Posterior vena cava (tissue), 2 donors: ENCODE results near the gene SALL4. TPM values are rescaled to one million over a fixed set of nuclear protein-coding genes. Genes with fewer than 3 reads are reported as not detected.
A peak's percentile ranks its signal among the peaks of the same experiment; 100 is the strongest.
"Not testable (repeated sequence)": the region's sequence is repeated elsewhere in the genome, so short reads cannot be mapped to it uniquely, and the experiment has no call there.

Experiments
- DNase-seq: peaks from one replicate; pipeline ENCODE4 v3.0.0-alpha.2; 2020; ENCODE audit warnings: low spot score
- intact Hi-C, 2 donors: fragments of 100-400 bp; cut with DNase I; formaldehyde crosslinking; loops; one replicate each; pipeline versions ENCODE4 v1.14.1 to v1.14.2; 2022 to 2023
- total RNA-seq, 2 donors: library from RNA; stranded (reverse); fragmentation: NEBNext Ultra II Directional; extraction: Animal tissue kit (Norgen Biotek cat#: 25700); gene quantifications; one replicate each; pipeline ENCODE4 v1.2.1, GENCODE V29; 2021
- donor health status: DM: yes; HTN: yes; CAD: no.
- donor health status: DM: yes; HTN: yes; CAD: no.

SALL4 gene
- total RNA-seq, 2 donors from 2014 or later = 0.19 TPM; not detected in 1

DNA sequence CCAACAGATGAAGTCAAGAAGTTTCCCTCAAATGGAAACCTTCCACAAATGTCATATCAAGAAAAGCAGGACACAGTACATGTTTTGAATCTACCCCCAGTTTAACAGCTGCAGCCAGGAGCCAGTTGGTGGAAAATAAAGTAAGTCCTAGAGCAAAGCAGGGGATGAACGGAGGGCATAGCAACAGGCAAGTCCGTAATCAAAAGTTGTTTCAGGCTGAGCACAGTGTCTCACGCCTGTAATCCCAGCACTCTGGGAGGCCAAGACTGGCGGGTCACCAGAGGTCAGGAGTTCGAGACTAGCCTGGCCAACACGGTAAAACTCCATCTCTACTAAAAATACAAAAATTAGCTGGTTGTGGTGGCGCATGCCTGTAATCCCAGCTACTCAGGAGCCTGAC, 2.4 kb upstream of the SALL4 start:
- DNase-seq = no peak
- intact Hi-C loops = no loop called here

DNA sequence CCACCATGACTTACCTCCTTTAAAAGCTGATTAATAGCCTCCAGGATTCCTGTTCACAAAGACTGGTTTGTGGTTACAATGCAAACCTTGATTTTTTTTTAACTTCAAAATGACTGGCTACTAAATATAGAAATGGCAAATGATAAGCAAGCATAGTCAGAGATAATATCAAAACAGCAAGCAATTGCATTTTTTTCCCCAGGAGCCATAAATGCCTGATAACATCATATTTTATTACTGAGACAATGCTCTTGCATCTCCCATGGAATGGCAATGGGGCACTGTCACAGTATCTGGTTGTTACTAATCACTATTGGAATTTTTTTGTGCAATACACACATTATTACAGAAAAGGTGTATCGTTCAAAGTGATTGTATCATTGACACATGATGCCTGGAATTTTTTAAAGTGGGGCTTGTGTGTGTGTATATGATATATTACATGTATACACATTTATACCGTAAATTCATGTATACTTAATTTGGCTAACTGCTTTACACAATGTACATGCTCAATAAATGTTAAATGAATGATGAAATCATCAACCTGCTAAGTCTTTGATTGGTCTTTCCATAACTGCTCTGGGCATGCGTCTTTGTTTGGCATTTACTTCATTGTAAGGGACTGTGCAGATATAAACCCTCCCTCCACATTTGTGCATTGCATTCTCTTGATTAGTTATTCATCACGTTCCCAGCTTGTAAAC, 980 bp upstream of the SALL4 start:
- DNase-seq = no peak
- intact Hi-C loops = no loop called here

DNA sequence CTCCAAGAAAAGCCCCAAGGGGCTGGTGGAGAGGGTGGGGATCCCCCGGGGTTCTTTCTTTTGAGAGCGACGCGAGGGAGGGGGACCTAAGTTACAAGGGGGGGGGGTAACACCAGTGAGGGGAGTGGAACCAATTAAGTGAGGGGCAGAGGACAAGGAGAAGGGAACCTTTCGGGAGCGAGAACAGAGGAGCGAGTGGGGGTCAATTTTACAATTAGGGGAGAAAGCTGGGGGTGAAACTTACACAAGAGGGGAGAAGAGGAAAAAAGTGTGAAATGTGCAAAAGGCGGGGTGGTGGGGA, 548 bp downstream of the SALL4 start:
- no peak for DNase-seq
- intact Hi-C loops = no loop called here

DNA sequence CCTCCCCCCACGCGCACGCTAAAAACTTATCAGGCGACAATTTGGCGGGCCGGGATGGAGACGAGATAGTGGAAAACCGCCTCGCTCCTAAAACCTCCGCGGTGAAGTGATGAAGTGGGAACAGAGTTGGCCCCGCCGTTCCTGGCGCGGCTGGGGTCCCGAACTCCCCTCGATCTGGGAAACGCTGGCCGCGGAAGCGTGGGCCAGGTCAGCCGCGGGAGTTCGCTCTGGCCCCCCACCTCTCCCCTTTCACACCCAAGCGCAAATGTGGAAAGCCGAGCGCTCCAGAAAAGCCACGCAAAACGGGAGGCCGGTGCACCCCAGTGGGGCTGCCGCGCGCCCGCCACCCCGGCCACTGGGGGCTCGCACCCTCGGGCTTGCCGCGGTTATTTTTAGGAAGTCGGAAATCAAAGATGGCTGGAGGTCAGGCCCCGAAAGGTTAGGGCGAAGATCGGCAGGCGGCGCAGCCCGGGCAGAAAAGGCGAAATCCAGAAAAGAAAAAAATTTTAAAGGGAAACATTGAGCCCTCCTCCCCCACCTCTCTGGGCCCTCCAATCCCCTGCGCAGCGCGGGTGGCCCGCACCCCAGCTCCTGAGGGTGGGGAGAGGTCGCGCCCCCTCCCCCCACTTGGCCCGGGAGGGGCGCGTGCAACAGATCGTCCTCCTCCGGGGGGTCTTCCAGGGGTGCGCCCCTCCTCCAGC, 1.0 kb downstream of the SALL4 start:
- intact Hi-C loops = no loop called here
- no peak for DNase-seq

DNA sequence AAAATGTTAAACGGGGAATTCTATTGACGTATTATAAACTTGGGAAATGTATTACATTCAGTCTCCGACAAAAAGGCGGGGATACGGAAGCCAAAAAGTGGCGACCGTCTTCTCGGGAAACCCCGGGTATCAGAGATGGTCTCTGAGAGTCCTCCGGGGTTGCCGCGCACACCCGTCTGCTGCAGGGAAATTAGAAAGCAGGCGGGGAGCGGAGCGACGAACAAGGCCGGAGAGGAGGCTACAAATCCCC, 1.5 kb downstream of the SALL4 start:
- DNase-seq = no peak
- intact Hi-C loops = no loop called here

DNA sequence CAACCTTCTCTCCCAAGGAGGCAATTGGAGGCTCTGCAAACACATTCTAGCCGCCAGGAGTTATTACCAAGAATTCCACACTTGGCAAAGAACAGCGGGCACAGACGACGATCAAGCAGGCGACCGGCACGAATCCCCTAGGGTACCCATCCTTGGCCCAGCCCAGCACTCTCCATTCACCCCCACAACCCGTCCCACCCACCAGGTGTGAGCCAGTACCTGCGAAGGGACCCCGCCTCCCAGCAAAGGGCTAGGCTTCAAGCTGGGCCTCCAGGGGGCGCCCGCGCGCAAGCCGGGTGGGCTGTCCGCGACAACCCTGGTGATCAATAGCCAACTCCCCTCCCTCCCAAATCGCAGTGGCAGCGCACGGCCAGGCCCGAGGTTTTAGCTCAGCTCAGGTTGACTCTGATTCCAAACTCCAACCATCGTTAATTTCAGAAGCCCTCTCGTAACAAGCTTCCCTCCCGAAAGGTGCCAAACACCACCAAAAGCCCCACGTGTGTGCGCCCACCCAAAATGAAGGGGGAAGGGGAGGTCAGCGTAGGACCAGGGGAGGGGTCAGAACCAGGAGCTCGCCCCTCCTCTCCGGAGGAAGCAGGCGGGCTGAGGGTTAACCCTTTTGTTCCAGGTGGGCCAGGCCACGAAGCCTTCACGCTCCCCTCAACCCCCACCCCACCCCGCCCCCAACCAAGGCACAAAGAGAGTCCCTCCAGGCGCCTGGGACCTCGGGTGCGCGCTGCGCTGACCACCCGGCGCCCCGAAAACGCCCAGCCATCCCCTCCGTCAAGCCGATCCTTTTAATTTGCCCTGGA, 2.1 kb downstream of the SALL4 start:
- no peak for DNase-seq
- intact Hi-C loops = no loop called here

DNA sequence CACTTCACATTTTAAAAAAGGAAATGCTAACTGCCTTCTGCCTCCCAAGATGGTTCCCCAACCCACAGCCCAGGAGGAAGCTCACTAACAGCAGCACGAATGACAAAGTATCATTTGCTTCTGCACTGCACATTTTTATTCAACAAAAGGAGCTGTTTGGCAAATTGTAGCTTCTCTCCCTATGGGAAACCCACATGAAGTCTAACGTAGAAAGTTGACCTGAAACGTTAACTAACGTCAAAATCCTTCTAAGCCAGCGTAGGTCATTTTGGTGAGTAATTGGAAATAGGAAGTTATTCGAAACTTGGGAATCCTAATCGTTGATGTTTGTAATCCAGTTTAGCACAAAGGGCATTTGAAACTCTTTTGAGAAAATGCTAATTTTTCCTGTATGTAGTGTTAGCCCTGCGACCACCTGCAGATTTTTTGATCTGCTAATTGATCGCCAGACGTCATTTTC, 2.9 kb downstream of the SALL4 start:
- intact Hi-C loops = no loop called here
- no peak for DNase-seq

DNA sequence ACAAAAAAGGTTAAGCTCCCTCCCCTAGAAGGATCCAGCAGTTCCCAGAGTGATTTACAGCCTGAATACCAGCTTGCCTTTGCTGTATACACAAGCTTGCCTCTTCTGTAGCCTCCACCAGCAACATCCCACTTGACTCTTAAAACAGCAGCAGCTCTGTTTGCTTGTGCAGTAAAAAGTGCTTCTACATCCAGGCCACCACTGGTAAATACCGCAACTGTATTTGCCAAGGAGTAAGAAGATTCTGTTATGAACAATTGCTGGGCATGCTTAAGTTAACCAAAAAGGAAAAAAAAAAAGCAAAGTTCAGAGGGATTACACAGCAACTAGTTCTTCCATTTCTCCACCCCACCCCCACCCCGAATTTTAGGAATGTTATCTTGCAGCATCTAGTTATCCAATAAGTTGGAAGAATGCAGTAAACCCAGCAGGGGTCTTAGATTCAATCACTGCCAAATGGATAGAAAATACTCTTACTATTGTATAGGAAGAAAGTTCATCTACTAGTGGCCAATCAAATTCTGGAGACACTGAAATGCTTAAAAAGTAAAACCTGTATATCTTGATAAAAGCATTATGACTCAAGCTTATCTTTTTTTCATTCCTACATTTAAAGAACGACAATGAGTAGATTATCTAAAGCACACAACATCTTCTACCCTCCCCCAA, 4.8 kb downstream of the SALL4 start:
- no peak for DNase-seq
- intact Hi-C loops = no loop called here

DNA sequence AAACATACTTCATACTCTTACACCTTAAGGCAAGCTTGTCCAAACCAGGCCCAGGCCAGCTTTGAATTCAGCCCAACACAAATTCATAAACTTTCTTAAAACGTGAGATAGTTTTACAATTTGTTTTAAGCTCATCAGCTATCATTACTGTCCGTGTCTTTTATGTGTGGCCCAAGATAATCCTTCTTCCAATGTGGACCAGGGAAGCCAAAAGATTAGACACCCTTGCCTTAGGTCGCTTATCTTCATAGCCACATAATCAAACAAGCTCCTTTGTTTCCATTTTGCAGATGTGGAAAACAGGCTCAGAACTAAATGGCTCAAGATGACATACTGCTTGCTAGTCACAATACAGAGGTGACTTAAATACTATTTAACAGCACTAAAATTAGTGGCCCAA, 6.0 kb downstream of the SALL4 start:
- intact Hi-C loops = no loop called here
- DNase-seq = no peak

DNA sequence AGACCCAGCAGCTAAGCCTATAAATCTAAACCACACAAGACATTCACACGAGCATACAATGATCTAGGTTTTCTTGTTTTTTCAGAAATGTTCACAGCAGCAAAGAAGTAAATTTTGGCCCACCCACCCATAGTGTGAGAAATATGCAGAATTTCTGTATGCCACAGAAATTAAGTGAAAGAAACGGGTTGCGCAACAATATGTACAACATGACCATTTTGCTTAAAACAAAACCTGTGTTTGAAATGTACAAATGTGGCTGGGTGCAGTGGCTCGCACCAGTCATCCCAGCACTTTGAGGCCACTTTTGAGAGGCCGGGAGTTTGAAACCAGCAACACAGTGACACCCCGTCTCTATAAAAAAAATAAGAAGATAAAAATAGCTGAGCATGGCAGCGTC, 9.4 kb downstream of the SALL4 start:
- intact Hi-C loops = no loop called here
- no peak for DNase-seq

DNA sequence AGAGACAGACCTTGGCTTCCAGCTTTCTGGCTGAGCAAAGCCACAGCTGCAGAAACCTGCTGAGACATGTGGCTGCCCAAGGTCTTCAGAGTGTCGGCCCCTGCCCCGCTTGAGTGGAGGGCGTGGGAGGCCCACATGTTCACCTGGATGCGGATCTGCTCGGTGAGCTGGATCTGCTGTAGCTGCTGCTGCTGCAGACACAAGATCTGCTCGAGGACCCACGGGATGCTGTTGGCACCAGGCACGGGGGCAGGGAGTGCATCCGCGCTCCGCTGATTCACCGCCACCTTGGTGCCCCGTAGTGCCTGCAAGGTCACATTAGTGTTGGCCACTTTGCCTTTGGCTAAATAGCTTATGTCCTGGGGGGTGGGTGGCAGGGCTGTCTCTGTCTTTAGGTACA, 10.7 kb downstream of the SALL4 start:
- intact Hi-C loops = no loop called here
- DNase-seq = no peak

DNA sequence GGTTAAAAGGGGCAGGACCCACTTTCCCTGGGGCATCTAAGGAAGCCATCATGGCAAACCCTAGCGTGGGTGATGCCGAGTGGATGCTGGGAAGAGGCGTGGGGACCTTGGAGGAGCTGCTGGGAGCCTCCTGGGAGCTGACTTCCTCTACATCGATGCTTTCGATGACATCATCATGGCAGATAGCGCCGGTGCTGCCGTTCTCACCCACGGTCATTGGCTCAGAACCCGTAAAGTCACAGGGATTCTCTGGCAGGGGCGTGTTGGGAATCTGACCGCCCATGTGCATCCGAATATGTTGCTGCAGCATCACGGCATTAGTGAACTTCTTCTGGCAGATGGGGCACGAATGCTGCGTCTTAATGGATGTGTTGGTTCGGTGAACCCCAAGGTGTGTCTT, 12.1 kb downstream of the SALL4 start:
- intact Hi-C loops = no loop called here
- DNase-seq = no peak

DNA sequence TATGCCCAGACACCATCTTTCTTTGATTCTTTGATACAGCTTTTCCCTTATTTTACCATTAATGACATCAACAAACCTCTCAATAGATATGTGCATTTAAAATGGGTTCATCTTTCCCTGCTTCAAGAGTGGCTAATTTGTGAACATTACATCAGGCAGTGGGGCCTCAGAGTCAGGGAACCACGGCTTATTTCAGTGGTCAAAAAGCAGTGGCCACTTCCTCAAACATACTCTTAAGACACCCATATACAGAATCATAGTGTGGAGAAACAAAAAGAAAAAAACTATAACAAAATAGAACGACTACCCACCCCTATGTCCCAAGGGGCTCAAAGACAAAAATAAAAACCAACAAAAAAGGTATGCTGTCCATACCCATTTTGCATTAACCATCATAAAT, 12.9 kb downstream of the SALL4 start:
- intact Hi-C loops = no loop called here
- no peak for DNase-seq

DNA sequence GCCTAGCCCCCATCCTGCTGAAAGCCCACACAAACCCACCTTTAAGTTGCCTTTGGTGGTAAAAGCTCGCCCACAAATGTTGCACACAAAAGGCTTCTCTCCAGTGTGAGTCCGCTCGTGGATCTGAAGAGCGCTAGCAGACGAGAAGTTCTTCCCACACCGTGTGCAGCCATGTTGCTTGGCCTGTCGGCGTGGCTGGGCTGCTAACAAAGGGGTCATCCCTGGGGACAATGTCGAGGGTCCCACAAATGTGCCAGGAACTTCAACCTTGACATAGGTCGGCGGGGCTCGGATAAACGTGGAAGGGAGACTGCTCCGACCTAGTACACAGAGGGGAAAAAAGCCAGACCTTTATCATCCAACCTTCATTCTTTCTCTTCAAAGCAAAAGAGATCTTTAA, 13.5 kb downstream of the SALL4 start:
- intact Hi-C loops = no loop called here
- no peak for DNase-seq

DNA sequence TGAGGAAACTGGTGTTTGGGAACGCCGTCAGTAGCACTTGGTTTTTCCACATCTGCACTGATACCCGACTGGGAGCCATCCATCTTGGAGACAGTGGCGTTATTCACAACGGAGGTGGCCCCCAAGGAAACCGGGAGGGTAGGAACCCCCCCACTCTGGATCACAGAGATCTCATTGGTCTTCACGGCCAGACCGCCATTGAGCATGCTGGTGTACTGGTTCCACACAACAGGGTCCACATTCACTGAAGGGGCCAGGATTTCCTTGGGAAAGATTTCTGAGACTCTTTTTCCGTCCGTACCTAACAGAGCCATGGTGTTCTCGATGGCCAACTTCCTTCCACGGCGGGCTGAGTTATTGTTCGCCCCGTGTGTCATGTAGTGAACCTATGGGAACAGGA, 18.0 kb downstream of the SALL4 start:
- intact Hi-C loops = no loop called here

DNA sequence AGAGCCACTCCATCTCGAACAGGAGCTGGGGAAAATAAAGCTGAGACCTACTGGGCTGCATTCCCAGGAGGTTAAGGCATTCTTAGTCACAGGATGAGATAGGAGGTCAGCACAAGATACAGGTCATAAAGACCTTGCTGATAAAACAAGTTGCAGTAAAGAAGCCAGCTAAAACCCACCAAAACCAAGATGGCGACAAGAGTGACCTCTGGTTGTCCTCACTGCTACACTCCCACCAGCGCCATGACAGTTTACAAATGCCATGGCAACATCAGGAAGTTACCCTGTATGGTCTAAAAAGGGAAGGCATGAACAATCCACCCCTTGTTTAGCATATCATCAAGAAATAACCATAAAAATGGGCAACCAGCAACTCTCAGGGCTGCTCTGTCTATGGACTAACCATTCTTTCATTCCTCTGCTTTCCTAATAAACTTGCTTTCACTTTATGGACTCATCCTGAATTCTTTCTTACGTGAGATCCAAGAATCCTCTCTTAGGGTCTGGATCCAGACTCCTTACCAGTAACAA, 24.0 kb downstream of the SALL4 start:
- peak; percentile 3 for DNase-seq

More for the DNA sequence above, 18.0 kb downstream of the SALL4 start:
- no peak for DNase-seq

DNA sequence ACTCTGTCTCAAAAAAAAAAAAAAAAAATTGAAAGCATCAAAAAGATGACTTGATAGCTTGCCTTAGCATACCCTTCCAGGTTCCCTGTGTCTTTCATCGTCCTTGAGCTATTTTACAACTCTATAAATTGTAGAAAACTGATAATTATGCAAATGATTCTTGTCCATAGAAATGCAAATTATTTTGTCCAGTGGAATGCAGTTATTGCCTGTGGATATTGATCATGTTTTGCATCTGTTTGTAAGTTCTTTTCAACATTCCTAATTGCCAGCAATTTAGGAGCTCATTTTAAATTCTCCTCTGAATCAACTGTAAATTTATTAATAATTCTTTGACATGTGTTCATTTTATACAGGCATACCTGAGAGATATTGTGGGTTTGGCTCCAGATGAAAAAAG, 27.1 kb downstream of the SALL4 start:
- DNase-seq = no peak
- intact Hi-C loops = no loop called here

More for the DNA sequence above, 24.0 kb downstream of the SALL4 start:
- intact Hi-C loops = not testable (repeated sequence)

DNA sequence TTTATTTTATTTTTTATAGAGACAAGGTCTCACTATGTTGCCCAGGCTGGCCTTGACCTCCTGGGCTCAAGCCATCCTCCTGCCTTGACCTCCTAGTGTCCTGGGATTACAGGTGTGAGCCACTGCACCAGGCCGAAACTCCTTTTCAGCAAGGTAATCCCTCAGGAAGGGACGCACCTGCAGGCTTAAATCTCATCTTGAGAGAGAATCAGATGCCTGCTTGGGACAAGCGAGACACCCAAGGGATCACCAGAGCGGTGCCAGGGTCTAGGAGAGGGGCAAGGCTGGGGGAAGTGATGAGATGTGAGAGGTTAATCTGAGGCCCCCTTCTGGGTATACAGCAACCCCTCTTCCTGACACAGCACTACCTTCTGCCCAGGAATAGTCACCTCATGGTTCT, 30.1 kb downstream of the SALL4 start:
- peak; percentile 56 for DNase-seq
- intact Hi-C loops = no loop called here

DNA sequence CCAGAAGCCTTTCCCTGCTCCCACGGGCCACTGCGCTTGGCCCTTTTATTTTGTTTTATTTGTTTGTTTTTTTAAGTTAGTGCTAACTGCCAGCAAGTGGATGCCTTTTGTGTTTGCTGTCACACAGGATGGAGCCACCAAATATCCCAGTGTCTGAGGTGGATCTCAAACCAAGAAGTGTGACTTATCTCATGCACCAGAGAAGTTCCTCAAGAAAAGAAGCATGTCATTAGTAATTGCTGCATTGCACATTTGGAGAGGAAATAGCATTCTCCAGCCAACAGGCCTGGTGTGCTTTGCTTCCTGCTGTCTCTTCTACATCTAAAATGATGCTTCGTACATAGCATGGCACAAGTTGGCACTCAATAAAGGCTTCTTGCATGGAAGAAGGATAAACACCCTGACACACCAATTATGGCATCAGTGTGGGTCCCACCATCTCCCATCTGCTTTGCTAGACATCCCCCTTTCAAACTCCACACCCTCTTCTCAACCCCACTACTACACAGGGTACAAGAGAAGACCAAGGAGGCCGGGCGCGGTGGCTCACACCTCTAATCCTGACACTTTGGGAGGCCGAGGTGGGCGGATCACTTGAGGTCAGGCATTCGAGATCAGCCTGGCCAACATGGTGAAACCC, 32.2 kb downstream of the SALL4 start:
- intact Hi-C loops = loop anchor here in 1 of 2 donors (10.0 kb wide), 1 partner anchor 55 kb away; no protein-coding TSS in a partner anchor
- peak; percentile 50 for DNase-seq
